ENCODE measurements around the gene IL2. TPM values are rescaled to one million over a fixed set of nuclear protein-coding genes. Genes with fewer than 3 reads are reported as not detected.

The IL2 gene
- not detected in 2 replicates for total RNA-seq (2014; rRNA removed; shearing (Covaris generic))

DNA sequence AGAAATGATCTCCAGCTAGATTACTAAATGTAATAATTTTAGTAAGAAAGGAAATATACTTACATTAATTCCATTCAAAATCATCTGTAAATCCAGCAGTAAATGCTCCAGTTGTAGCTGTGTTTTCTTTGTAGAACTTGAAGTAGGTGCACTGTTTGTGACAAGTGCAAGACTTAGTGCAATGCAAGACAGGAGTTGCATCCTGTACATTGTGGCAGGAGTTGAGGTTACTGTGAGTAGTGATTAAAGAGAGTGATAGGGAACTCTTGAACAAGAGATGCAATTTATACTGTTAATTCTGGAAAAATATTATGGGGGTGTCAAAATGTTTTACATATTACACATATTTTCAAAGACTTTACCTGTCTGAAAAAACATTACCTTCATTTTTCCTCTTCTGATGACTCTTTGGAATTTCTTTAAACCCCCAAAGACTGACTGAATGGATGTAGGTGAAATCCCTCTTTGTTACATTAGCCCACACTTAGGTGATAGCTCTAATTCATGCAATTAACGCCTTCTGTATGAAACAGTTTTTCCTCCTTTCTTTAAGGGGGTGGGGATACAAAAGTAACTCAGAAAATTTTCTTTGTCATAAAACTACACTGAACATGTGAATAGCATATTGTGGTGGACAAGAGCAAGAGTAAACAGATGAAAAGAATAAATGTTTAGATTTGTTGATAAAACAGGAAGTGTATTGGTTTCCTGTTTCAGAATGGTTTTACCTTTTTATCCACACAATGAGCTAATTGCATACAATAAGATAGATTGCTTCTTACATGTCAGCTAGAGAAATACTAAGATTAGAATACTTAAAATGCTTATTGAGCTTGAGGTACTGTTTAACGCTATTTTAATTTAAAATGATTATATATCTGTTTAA, at the start of gene IL2:
Gene IL2 (minus strand): TSS at position 495 of the 886 bp plus-strand sequence. CDS start 285 bp downstream, at position 210.

Other genes with a start within 250 kb of the IL2 start
- gene ADAD1, start 77.7 kb downstream of the IL2 start, total RNA-seq (2014; rRNA removed; shearing (Covaris generic)), result not detected in 2 replicates
- gene IL21, start 164.3 kb upstream of the IL2 start, total RNA-seq (2014; rRNA removed; shearing (Covaris generic)), result not detected in 2 replicates